HG03066 (cell line): Measurements from ENCODE around the gene CCDC78.

Source experiments
- ATAC-seq: cut with Tn5 transposase; IDR thresholded peaks from one replicate; pipeline ENCODE4 v1.9.1; 2021; ENCODE audit warnings: low read depth; ENCODE audit not compliant: unreplicated experiment

The CCDC78 gene

GRCh38 chr16:682493-683395, 43.5 kb downstream of the CCDC78 start:
- ATAC-seq = no peak

- no peak for ATAC-seq
Measured at GRCh38 chr16:681746-682427, 44.4 kb downstream of the CCDC78 start.

GRCh38 chr16:680967-681745, 45.1 kb downstream of the CCDC78 start:
- no peak for ATAC-seq

- ATAC-seq = no peak
Measured at GRCh38 chr16:680625-680945, 45.7 kb downstream of the CCDC78 start.

GRCh38 chr16:679814-680624, 46.2 kb downstream of the CCDC78 start, which contains the start of gene STUB1:
Gene STUB1, plus strand, starts transcription at chr16:680410. Its CDS starts 116 bp downstream, at chr16:680526.
- peak; percentile 39 for ATAC-seq

- ATAC-seq = no peak
Measured at GRCh38 chr16:678858-679813, 47.1 kb downstream of the CCDC78 start.

GRCh38 chr16:678209-678857, 47.9 kb downstream of the CCDC78 start:
- no peak for ATAC-seq

GRCh38 chr16:677316-678190, 48.7 kb downstream of the CCDC78 start:
- no peak for ATAC-seq

- ATAC-seq = no peak
Measured at GRCh38 chr16:676913-677312, 49.3 kb downstream of the CCDC78 start.

- no peak for ATAC-seq
Measured at GRCh38 chr16:676565-676902, 49.7 kb downstream of the CCDC78 start.

- ATAC-seq = no peak
Measured at GRCh38 chr16:675884-676564, 50.2 kb downstream of the CCDC78 start.

GRCh38 chr16:674968-675883, 51.0 kb downstream of the CCDC78 start, which contains the start of gene RHBDL1:
Gene RHBDL1, plus strand, starts transcription at chr16:675671. Its CDS starts 120 bp downstream, at chr16:675791.
- no peak for ATAC-seq

- ATAC-seq = no peak
Measured at GRCh38 chr16:674214-674881, 51.9 kb downstream of the CCDC78 start.

GRCh38 chr16:673399-673991, 52.7 kb downstream of the CCDC78 start:
- ATAC-seq = no peak

GRCh38 chr16:672851-673250, 53.4 kb downstream of the CCDC78 start:
- no peak for ATAC-seq
